Measurements from ENCODE around the gene PURB. TPM values are rescaled to one million over a fixed set of nuclear protein-coding genes. Genes with fewer than 3 reads are reported as not detected.
"Not testable (repeated sequence)": the region's sequence is repeated elsewhere in the genome, so short reads cannot be mapped to it uniquely, and the experiment has no call there.

Gene PURB
- total RNA-seq, 1 experiment from 2014 or later, result 21.3 TPM

DNA sequence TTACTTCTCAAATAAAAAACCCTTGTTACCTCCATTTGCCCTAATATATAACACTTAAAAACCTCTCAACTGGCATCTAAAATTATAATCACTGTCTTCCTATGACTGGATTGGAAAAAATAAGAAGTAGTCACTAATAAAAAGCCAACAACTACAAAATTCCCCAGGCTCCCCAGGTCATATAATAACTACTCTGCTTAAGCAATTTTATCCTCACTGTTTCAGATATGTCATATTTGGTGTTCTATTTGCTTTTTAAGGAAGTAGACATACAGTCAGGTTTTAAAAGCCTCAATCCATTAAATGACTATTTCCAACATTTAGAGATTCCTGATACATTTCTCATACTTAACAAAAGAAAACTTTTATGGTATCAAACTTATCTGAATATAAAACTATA is 39.9 kb downstream of the PURB start:
- H3K4me1 Mint-ChIP-seq (ENCODE audit: insufficient read depth, unreplicated experiment), result peaks cover 16% of the 10 kb centered on the region
- H3K27me3 Mint-ChIP-seq (ENCODE audit: insufficient read depth, unreplicated experiment), result no peaks in the 10 kb centered on the region
- H3K9me3 Mint-ChIP-seq (ENCODE audit: unreplicated experiment), result no peaks in the 10 kb centered on the region
- POLR2A ChIA-PET, result interaction anchor here (0.7 to 8.1 kb wide), 13 partner anchors 9 to 272 kb away, joined by 3 to 140 read pairs (median 7); partner anchors contain the start of genes CCM2, DDX56, OGDH and PPIA
- H3K36me3 Mint-ChIP-seq (ENCODE audit: insufficient read depth, unreplicated experiment), result peaks cover 18% of the 10 kb centered on the region
- no peak for DNase-seq (ENCODE audit: unreplicated experiment)
- intact Hi-C loops (cut with micrococcal nuclease), result loop anchor here (5.0 to 10.0 kb wide), 2 partner anchors 73 to 171 kb away; no protein-coding TSS in a partner anchor
- peak overlapping the region; percentile 87 for H3K4me3 Mint-ChIP-seq (ENCODE audit: unreplicated experiment)
- BruUV-seq (replicated peaks), result no TSS peak
- peak overlapping the region; percentile 90 for H3K27ac Mint-ChIP-seq (ENCODE audit: low read depth, unreplicated experiment)
- CTCF ChIA-PET, result interaction anchor here (0.6 to 1.6 kb wide), 8 partner anchors 9 to 291 kb away, joined by 3 to 5 read pairs (median 3); partner anchors contain the start of gene PURB
- TF ChIP-seq, protein P1, sequence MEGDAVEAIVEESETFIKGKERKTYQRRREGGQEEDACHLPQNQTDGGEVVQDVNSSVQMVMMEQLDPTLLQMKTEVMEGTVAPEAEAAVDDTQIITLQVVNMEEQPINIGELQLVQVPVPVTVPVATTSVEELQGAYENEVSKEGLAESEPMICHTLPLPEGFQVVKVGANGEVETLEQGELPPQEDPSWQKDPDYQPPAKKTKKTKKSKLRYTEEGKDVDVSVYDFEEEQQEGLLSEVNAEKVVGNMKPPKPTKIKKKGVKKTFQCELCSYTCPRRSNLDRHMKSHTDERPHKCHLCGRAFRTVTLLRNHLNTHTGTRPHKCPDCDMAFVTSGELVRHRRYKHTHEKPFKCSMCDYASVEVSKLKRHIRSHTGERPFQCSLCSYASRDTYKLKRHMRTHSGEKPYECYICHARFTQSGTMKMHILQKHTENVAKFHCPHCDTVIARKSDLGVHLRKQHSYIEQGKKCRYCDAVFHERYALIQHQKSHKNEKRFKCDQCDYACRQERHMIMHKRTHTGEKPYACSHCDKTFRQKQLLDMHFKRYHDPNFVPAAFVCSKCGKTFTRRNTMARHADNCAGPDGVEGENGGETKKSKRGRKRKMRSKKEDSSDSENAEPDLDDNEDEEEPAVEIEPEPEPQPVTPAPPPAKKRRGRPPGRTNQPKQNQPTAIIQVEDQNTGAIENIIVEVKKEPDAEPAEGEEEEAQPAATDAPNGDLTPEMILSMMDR (IDR thresholded peaks at IDR 0.05; ENCODE audit: unreplicated experiment), result no peak

- DNase-seq (ENCODE audit: unreplicated experiment); H3K9me3 Mint-ChIP-seq (ENCODE audit: unreplicated experiment); H3K4me3 Mint-ChIP-seq (ENCODE audit: unreplicated experiment); BruUV-seq (replicated peaks); H3K27me3 Mint-ChIP-seq (ENCODE audit: insufficient read depth, unreplicated experiment); H3K27ac Mint-ChIP-seq (ENCODE audit: low read depth, unreplicated experiment): not testable (repeated sequence)
- CTCF ChIA-PET, result interaction anchor here (0.6 to 1.0 kb wide), 3 partner anchors 42 to 294 kb away, joined by 3 to 5 read pairs (median 4); partner anchors contain the start of gene PURB
- peaks cover 33% of the 10 kb centered on the region for H3K36me3 Mint-ChIP-seq (ENCODE audit: insufficient read depth, unreplicated experiment)
- peaks cover 16% of the 10 kb centered on the region for H3K4me1 Mint-ChIP-seq (ENCODE audit: insufficient read depth, unreplicated experiment)
- POLR2A ChIA-PET, result interaction anchor here (0.6 to 2.1 kb wide), 10 partner anchors 12 to 352 kb away, joined by 3 to 10 read pairs (median 3); partner anchors contain the start of genes NUDCD3 and OGDH
- intact Hi-C loops (cut with micrococcal nuclease), result loop anchor here (10.0 kb wide), 1 partner anchor 169 kb away; no protein-coding TSS in a partner anchor
Observed at GRCh38 chr7:44843440-44843839, 41.9 kb downstream of the PURB start.

DNA sequence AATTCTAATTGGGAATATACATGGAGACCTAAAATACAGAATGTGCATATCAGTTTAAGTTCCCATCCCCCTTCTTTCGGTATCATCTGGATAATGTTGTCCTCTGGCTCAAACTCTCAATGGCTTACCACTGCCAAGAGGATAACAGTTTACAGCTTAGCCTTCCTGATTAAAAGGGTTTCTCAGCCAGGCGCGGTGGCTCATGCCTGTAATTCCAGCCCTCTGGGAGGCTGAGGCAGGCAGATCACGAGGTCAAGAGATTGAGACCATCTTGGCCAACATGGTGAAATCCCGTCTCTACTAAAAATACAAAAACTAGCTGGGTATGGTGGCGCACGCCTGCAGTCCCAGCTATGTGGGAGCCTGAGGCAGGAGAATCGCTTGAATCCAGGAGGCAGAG is 42.7 kb downstream of the PURB start:
- intact Hi-C loops (cut with micrococcal nuclease), result loop anchor here (10.0 kb wide), 1 partner anchor 168 kb away; no protein-coding TSS in a partner anchor
- H3K27me3 Mint-ChIP-seq (ENCODE audit: insufficient read depth, unreplicated experiment); DNase-seq (ENCODE audit: unreplicated experiment); H3K4me3 Mint-ChIP-seq (ENCODE audit: unreplicated experiment); H3K27ac Mint-ChIP-seq (ENCODE audit: low read depth, unreplicated experiment); H3K9me3 Mint-ChIP-seq (ENCODE audit: unreplicated experiment); BruUV-seq (replicated peaks): not testable (repeated sequence)
- H3K4me1 Mint-ChIP-seq (ENCODE audit: insufficient read depth, unreplicated experiment), result peaks cover 16% of the 10 kb centered on the region
- ChIA-PET CTCF (interaction anchor here (0.6 kb wide), 1 partner anchor 43 kb away, joined by 4 read pairs; no protein-coding TSS in a partner anchor), POLR2A (interaction anchor here (0.7 to 2.1 kb wide), 6 partner anchors 11 to 352 kb away, joined by 3 to 10 read pairs (median 3); partner anchors contain the start of genes NUDCD3 and OGDH)
- peaks cover 30% of the 10 kb centered on the region for H3K36me3 Mint-ChIP-seq (ENCODE audit: insufficient read depth, unreplicated experiment)

GRCh38 chr7:44838751-44839150 is 46.6 kb downstream of the PURB start:
- no peaks in the 10 kb centered on the region for H3K9me3 Mint-ChIP-seq (ENCODE audit: unreplicated experiment)
- intact Hi-C loops (cut with micrococcal nuclease), result no loop called here
- H3K4me3 Mint-ChIP-seq (ENCODE audit: unreplicated experiment), result no peak overlapping the region
- no TSS peak for BruUV-seq (replicated peaks)
- ChIA-PET POLR2A (interaction anchor here (1.2 kb wide), 1 partner anchor 37 kb away, joined by 4 read pairs; no protein-coding TSS in a partner anchor), CTCF (interaction anchor here (1.0 kb wide), 1 partner anchor 22 kb away, joined by 3 read pairs; no protein-coding TSS in a partner anchor)
- peaks cover 5% of the 10 kb centered on the region for H3K4me1 Mint-ChIP-seq (ENCODE audit: insufficient read depth, unreplicated experiment)
- H3K36me3 Mint-ChIP-seq (ENCODE audit: insufficient read depth, unreplicated experiment), result peaks cover 50% of the 10 kb centered on the region
- TF ChIP-seq, protein P1 (IDR thresholded peaks at IDR 0.05; ENCODE audit: unreplicated experiment), result no peak
- H3K27ac Mint-ChIP-seq (ENCODE audit: low read depth, unreplicated experiment), result peak overlapping the region; percentile 54
- no peaks in the 10 kb centered on the region for H3K27me3 Mint-ChIP-seq (ENCODE audit: insufficient read depth, unreplicated experiment)
- DNase-seq (ENCODE audit: unreplicated experiment), result no peak

DNA sequence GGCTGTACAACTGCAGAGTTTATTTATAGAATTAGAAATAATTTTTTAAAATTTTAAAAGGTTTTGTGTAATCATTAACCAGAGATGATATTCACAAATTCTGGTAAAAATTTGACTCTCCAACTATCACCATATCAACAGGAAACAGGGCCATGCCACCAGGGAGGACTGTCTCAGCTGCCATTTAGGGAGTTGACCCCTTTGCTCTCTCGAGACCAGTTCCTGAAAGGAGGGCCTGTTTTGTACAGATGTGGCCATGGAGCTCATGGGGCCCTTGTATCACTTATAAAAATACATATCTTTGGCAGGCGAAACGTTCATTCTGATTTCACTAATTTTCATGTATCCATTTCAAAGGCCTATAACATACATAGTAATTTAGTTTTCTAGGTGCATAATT is 57.8 kb downstream of the PURB start:
- no peak overlapping the region for H3K27ac Mint-ChIP-seq (ENCODE audit: low read depth, unreplicated experiment)
- ChIA-PET POLR2A (interaction anchor here (0.7 to 1.2 kb wide), 3 partner anchors 17 to 246 kb away, joined by 3 to 4 read pairs (median 3); no protein-coding TSS in a partner anchor), CTCF (interaction anchor here (0.7 to 1.0 kb wide), 2 partner anchors 325 to 808 kb away, joined by 3 to 4 read pairs; no protein-coding TSS in a partner anchor)
- TF ChIP-seq, protein P1 (IDR thresholded peaks at IDR 0.05; ENCODE audit: unreplicated experiment), result no peak
- no TSS peak for BruUV-seq (replicated peaks)
- intact Hi-C loops (cut with micrococcal nuclease), result no loop called here
- no peaks in the 10 kb centered on the region for H3K9me3 Mint-ChIP-seq (ENCODE audit: unreplicated experiment)
- no peak for DNase-seq (ENCODE audit: unreplicated experiment)
- H3K4me1 Mint-ChIP-seq (ENCODE audit: insufficient read depth, unreplicated experiment), result no peaks in the 10 kb centered on the region
- H3K36me3 Mint-ChIP-seq (ENCODE audit: insufficient read depth, unreplicated experiment), result peaks cover 50% of the 10 kb centered on the region
- H3K27me3 Mint-ChIP-seq (ENCODE audit: insufficient read depth, unreplicated experiment), result no peaks in the 10 kb centered on the region
- H3K4me3 Mint-ChIP-seq (ENCODE audit: unreplicated experiment), result no peak overlapping the region
